GM12873 (cell line): ENCODE results near the gene SGSM1.

ENCODE experiments used
- TF ChIP-seq, protein P1 (sequence below): IDR thresholded peaks from 2 replicates; pipeline ENCODE4 v1.5.1; 2012; ENCODE audit warnings: low read depth, mild to moderate bottlenecking, moderate library complexity, low read length, control low read depth; ENCODE audit not compliant: insufficient read depth; ENCODE audit errors: missing control alignments

SGSM1 gene

DNA sequence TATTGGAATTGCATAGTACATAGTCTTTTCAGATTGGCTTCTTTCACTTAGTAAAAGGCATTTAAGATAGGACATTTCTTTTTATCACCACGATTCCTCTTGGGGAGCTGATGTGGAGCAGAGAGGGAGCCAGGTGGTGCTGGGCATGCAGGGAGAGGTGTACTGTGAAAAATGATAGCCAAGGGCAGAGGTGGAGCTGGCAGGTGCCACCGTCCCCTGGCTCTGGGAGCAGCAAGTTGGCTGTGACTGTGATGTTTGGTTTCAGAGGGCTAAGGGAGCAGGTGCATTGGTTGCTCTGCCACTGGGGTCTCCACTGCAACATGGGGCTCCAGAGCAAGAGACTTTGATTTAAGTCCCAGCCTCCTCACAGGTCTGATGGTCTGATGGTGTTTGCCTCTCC lies 16.5 kb downstream of the SGSM1 start:
- TF ChIP-seq, protein P1, sequence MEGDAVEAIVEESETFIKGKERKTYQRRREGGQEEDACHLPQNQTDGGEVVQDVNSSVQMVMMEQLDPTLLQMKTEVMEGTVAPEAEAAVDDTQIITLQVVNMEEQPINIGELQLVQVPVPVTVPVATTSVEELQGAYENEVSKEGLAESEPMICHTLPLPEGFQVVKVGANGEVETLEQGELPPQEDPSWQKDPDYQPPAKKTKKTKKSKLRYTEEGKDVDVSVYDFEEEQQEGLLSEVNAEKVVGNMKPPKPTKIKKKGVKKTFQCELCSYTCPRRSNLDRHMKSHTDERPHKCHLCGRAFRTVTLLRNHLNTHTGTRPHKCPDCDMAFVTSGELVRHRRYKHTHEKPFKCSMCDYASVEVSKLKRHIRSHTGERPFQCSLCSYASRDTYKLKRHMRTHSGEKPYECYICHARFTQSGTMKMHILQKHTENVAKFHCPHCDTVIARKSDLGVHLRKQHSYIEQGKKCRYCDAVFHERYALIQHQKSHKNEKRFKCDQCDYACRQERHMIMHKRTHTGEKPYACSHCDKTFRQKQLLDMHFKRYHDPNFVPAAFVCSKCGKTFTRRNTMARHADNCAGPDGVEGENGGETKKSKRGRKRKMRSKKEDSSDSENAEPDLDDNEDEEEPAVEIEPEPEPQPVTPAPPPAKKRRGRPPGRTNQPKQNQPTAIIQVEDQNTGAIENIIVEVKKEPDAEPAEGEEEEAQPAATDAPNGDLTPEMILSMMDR: no peak

DNA sequence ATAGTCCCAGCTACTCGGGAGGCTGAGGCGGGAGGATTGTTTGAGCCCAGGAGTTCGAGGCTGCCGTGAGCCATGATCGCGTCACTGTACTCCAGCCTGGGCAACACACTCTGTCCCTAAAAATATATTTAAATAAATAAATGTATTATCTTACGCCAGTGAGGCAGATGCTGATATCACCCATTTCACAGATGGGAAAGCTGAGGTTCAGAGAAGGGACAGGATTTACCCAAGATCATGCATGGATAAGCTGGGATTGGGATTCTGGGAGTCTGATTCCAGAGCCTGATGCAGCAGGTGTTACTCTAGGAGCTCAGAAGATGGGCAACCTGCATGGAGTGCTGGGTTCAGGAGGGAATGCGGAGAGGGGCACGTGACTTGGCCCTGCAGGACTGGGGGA lies 17.8 kb downstream of the SGSM1 start:
- TF ChIP-seq, protein P1: no peak

DNA sequence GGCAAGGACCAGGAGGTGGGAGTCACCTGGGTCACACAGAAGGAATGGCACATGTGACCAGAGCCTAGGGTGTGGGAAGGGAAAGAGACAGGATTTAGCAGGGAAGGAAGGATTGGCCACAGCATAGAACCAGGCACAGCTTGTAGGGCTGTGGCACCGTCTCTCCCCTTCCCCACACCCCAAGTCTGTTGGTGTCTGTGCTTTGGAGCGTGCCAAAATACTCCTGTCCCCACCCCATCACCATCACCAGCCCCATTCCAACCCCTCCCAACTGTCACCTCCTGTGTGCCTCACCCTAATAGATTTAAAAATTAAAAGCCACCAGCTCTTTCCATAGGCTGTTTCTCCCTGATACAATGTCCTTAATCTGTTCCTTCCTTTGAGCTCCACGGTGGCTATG lies 18.2 kb downstream of the SGSM1 start:
- TF ChIP-seq, protein P1: no peak

- TF ChIP-seq, protein P1: no peak
Measured at GRCh38 chr22:24824915-24825314, 18.9 kb downstream of the SGSM1 start.

GRCh38 chr22:24826710-24827285 lies 20.8 kb downstream of the SGSM1 start:
- TF ChIP-seq, protein P1: no peak

- TF ChIP-seq, protein P1: no peak
Measured at GRCh38 chr22:24827296-24827695, 21.3 kb downstream of the SGSM1 start.

DNA sequence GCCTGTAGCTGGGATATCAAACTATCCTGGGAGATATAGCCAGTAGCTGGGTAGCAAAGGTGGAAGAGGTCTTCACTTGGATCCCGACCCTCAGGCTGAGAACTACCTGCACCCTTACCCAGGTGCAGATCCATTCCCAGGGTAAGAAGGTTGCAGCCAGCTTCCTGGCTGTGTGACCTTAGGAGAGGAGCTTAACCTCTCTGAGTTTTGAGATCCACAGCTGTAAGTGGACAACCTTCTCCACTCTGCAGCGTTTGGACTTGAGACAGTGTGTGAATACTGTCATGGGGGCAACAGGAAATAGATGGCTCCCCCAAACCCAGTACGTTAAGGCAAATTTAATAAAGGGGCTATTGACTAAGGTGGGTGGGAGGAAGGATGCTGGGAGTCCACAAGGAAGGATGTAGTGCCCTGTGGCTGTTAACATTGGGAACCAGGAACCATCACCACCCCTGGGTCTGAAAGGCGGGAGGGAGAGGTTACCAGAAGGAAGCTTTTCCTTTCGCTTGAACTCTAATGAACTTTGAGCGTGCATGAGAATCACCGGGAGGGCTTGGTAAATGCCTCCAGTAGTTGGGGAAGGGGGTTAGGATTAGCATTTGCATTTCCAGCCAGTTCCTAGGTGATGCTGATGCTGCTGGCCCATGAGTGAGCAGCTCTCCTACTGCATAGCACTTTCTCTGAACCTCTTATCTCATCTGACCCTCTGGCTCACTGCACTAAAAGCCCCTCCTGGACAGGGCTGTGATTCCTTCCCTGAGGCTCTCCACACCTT lies 24.4 kb downstream of the SGSM1 start:
- TF ChIP-seq, protein P1: no peak
